Activated CD8-positive, alpha-beta memory T cell treated with anti-CD3 and anti-CD28 coated beads, Interleukin-2, amount 50 U/mL, for 24 hours (primary cell): ENCODE measurements around the gene COG8.
"Not testable (repeated sequence)": the region's sequence is repeated elsewhere in the genome, so short reads cannot be mapped to it uniquely, and the experiment has no call there.

ENCODE experiments used
- DNase-seq: peaks from one replicate; pipeline ENCODE4 v3.0.0-alpha.2; 2020; ENCODE audit errors: extremely low read depth

Gene COG8

GRCh38 chr16:69339289-69340094, at the start of gene COG8, which contains the start of gene NIP7:
Gene COG8, minus strand, starts transcription at chr16:69339564. Its CDS starts 12 bp downstream, at chr16:69339552.
Gene NIP7, plus strand, starts transcription at chr16:69339772. Its CDS starts 58 bp downstream, at chr16:69339830.
- DNase-seq, result peak; percentile 91

GRCh38 chr16:69386596-69386995, 47.2 kb upstream of the COG8 start:
- DNase-seq, result no peak

GRCh38 chr16:69384974-69385373, 45.6 kb upstream of the COG8 start:
- DNase-seq, result no peak

GRCh38 chr16:69382421-69382820, 43.1 kb upstream of the COG8 start:
- DNase-seq, result no peak

- DNase-seq, result no peak
Observed at GRCh38 chr16:69381231-69381630, 41.9 kb upstream of the COG8 start.

- no peak for DNase-seq
Observed at GRCh38 chr16:69378760-69379159, 39.4 kb upstream of the COG8 start.

GRCh38 chr16:69378036-69378435, 38.7 kb upstream of the COG8 start:
- DNase-seq, result no peak

GRCh38 chr16:69376393-69377059, 37.2 kb upstream of the COG8 start:
- no peak for DNase-seq

- no peak for DNase-seq
Observed at GRCh38 chr16:69373019-69373418, 33.7 kb upstream of the COG8 start.

GRCh38 chr16:69371564-69371963, 32.2 kb upstream of the COG8 start:
- DNase-seq, result no peak

- no peak for DNase-seq
Observed at GRCh38 chr16:69368866-69369265, 29.5 kb upstream of the COG8 start.

- no peak for DNase-seq
Observed at GRCh38 chr16:69367980-69368379, 28.6 kb upstream of the COG8 start.

- DNase-seq, result no peak
Observed at GRCh38 chr16:69366431-69366830, 27.1 kb upstream of the COG8 start.

GRCh38 chr16:69365901-69366300, 26.5 kb upstream of the COG8 start:
- DNase-seq, result no peak

- DNase-seq, result no peak
Observed at GRCh38 chr16:69364088-69364487, 24.7 kb upstream of the COG8 start.

- DNase-seq, result no peak
Observed at GRCh38 chr16:69363281-69363717, 23.9 kb upstream of the COG8 start.

GRCh38 chr16:69360070-69360469, 20.7 kb upstream of the COG8 start:
- DNase-seq, result not testable (repeated sequence)

GRCh38 chr16:69351309-69352027, 12.1 kb upstream of the COG8 start, which contains the start of gene TMED6:
Gene TMED6, minus strand, starts transcription at chr16:69351786. Its CDS starts 33 bp downstream, at chr16:69351753.
- DNase-seq, result no peak

- DNase-seq, result no peak
Observed at GRCh38 chr16:69350536-69351133, 11.3 kb upstream of the COG8 start.

- no peak for DNase-seq
Observed at GRCh38 chr16:69349536-69349935, 10.2 kb upstream of the COG8 start.

GRCh38 chr16:69348222-69348621, 8.9 kb upstream of the COG8 start:
- DNase-seq, result no peak

GRCh38 chr16:69346683-69347082, 7.3 kb upstream of the COG8 start:
- no peak for DNase-seq
